ENCODE measurements around the gene USP35. TPM values are rescaled to one million over a fixed set of nuclear protein-coding genes. Genes with fewer than 3 reads are reported as not detected.

Gene USP35, protein sequence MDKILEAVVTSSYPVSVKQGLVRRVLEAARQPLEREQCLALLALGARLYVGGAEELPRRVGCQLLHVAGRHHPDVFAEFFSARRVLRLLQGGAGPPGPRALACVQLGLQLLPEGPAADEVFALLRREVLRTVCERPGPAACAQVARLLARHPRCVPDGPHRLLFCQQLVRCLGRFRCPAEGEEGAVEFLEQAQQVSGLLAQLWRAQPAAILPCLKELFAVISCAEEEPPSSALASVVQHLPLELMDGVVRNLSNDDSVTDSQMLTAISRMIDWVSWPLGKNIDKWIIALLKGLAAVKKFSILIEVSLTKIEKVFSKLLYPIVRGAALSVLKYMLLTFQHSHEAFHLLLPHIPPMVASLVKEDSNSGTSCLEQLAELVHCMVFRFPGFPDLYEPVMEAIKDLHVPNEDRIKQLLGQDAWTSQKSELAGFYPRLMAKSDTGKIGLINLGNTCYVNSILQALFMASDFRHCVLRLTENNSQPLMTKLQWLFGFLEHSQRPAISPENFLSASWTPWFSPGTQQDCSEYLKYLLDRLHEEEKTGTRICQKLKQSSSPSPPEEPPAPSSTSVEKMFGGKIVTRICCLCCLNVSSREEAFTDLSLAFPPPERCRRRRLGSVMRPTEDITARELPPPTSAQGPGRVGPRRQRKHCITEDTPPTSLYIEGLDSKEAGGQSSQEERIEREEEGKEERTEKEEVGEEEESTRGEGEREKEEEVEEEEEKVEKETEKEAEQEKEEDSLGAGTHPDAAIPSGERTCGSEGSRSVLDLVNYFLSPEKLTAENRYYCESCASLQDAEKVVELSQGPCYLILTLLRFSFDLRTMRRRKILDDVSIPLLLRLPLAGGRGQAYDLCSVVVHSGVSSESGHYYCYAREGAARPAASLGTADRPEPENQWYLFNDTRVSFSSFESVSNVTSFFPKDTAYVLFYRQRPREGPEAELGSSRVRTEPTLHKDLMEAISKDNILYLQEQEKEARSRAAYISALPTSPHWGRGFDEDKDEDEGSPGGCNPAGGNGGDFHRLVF
- total RNA-seq: 10 to 100 TPM in 2 of 6 donors, 1 to 10 TPM in 4; 5.8 to 37.7 (median 8.0) TPM

- peak; percentile 98 to 99 for ATAC-seq (ENCODE audit: low FRiP score in 2 of 2)
- Histone ChIP-seq H3K27ac (peak within 1 kb of the TSS; percentile 70 to 91 (median 82)), H3K9me3 (no peaks in the 10 kb centered on the region), H3K4me3 (peak within 1 kb of the TSS; percentile 70 to 92 (median 76)), H3K36me3 (no peaks in the 10 kb centered on the region), H3K4me1 (peaks cover 36 to 50% (median 37%) of the 10 kb centered on the region in 4 donors), H3K27me3 (no peaks in the 10 kb centered on the region)
- DNase-seq: peak; percentile 98 to 99
- 0% methylated on average over 14 to 25 of the region's 74 CpGs for WGBS, 2 donors
- TF ChIP-seq CTCF (IDR thresholded peaks at IDR 0.05) (peak in 1 of 6 experiments; percentile 14), EP300 (IDR thresholded peaks at IDR 0.05) (peak in 1 of 4 donors; percentile 41), POLR2A (IDR thresholded peaks at IDR 0.05) (peak in 2 of 4 donors; percentile 66 to 90), POLR2AphosphoS5 (IDR thresholded peaks at IDR 0.05) (peak; percentile 82 to 94)
These were observed at the start of gene USP35, which contains the start of gene KCTD21 for GRCh38 chr11:78188286-78189173. TSS of gene USP35 (plus strand) at chr11:78188919. CDS start at chr11:78196246, 7,327 bp downstream. TSS of gene KCTD21 (minus strand) at chr11:78188626. CDS start at chr11:78174554, 14,072 bp downstream.

GRCh38 chr11:78139422-78140391 lies 49.0 kb upstream of the USP35 start, which contains the start of gene ALG8:
TSS of gene ALG8 (minus strand) at chr11:78139626. CDS start at chr11:78139588, 38 bp downstream.
- Histone ChIP-seq H3K4me3 (peak within 1 kb of the TSS; percentile 76 to 82 (median 79)), H3K36me3 (peaks cover 0 to 2% (median 0%) of the 10 kb centered on the region in 4 donors), H3K27me3 (no peaks in the 10 kb centered on the region), H3K27ac (peak within 1 kb of the TSS; percentile 73 to 78 (median 76)), H3K4me1 (peaks cover 10 to 18% (median 13%) of the 10 kb centered on the region in 4 donors), H3K9me3 (no peaks in the 10 kb centered on the region)
- DNase-seq (peak; percentile 95 to 98), ATAC-seq (ENCODE audit: low FRiP score in 2 of 2) (peak; percentile 97 to 99)
- WGBS, 2 donors: 4% methylated on average over 28 to 42 of the region's 52 CpGs
- TF ChIP-seq POLR2A (IDR thresholded peaks at IDR 0.05) (peak in 2 of 4 donors; percentile 43 to 65), EP300 (IDR thresholded peaks at IDR 0.05) (no peak), CTCF (IDR thresholded peaks at IDR 0.05) (peak in 1 of 6 experiments; percentile 18), POLR2AphosphoS5 (IDR thresholded peaks at IDR 0.05) (peak; percentile 66 to 69)

DNA sequence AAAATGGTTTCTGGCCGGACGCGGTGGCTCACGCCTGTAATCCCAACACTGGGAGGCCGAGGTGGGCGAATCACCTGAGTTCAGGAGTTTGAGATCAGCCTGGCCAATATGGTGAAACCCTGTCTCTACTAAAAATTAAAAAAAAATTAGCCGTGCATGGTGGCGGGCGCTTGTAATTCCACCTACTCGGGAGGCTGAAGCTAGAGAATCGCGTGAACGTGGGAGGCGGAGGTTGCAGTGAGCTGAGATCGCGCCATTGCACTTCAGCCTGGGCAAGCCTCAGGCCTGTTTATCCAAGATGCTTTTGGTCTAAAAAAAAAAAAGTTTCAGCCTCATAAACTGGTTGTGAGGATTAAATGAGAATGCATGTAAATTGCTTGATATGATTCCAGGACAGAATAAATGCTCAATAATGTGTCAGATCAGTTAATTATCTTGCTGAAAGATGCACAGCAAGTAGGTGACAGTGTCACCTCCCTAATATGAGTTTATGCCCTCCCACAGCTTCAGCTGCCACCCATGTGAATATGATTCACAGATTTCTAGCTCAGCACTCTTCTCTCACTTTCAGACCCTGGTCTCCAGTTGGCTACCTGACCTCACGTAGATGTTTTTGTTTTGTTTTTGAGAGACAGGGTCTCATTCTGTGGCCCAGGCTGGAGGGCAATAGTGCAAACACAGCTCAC lies 48.2 kb upstream of the USP35 start:
- H3K36me3 ChIP-seq: peaks cover 0 to 2% (median 0%) of the 10 kb centered on the region in 4 donors
- no peaks in the 10 kb centered on the region for H3K27me3 ChIP-seq
- no peak for DNase-seq
- no peaks in the 10 kb centered on the region for H3K9me3 ChIP-seq
- H3K27ac ChIP-seq: no peak overlapping the region
- H3K4me1 ChIP-seq: peaks cover 10 to 18% (median 13%) of the 10 kb centered on the region in 4 donors
- ATAC-seq (ENCODE audit: low FRiP score in 2 of 2): no peak
- TF ChIP-seq POLR2A (IDR thresholded peaks at IDR 0.05) (no peak), EP300 (IDR thresholded peaks at IDR 0.05) (no peak), POLR2AphosphoS5 (IDR thresholded peaks at IDR 0.05) (no peak), CTCF (IDR thresholded peaks at IDR 0.05) (no peak)
- peak overlapping the region in 3 of 4 donors; percentile 76 to 82 (median 78) for H3K4me3 ChIP-seq
- 58 to 78% methylated on average over 17 of the region's 17 CpGs for WGBS, 2 donors

Measured in upper lobe of left lung (tissue), 6 donors.